DMS114 treated with DMSO at 0.1 percent for 48 hours (cell line): Measurements from ENCODE around the gene EPHA6.
A peak's percentile ranks its signal among the peaks of the same experiment; 100 is the strongest.

ENCODE experiments used
- DNase-seq: peaks from one replicate; lab custom pipeline; 2025; ENCODE audit not compliant: unreplicated experiment; lab: John Stamatoyannopoulos, UW

The EPHA6 gene

GRCh38 chr3:97689111-97689510, 874.7 kb downstream of the EPHA6 start:
- DNase-seq = no peak

DNA sequence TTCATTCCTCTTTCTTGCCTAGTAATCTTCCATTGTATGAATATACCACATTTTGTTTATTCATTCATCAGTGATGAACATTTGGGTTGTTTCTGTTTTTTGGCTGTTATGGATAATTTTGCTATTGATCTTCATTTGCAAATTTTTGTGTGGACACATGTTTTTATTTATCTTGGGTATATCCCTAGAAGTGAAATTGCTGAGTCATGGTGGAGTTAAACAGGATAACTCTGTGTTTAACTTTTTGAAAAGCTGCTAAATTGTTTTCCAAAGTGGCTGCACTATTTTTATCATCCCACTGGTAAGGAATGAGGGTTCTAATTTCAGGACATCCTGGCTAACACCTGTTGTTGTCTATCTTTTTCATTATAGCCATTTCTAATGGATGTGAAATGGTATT, 875.6 kb downstream of the EPHA6 start:
- no peak for DNase-seq

- DNase-seq = no peak
These were observed 877.0 kb downstream of the EPHA6 start for GRCh38 chr3:97691354-97691753.

DNA sequence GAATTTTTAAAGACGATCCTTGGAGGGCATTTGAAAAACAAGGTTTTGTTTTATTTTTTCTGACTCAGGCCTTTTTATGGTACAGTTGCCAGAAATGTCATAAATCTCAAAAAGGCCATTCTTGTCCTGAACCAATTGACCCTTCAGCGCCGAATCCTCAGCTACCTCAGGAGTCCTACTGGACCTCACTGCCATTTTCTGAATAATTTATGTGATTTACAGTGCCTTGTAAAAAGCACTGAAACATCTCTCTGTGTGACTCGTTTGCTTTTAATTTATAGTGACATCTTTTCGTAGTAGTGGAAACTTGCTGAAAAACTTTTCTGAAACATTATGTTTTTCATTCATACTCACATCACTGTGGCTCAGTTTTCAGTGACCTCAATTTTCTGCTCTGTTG, 878.0 kb downstream of the EPHA6 start:
- DNase-seq = no peak

- DNase-seq = no peak
These were observed 878.4 kb downstream of the EPHA6 start for GRCh38 chr3:97692831-97693230.

DNA sequence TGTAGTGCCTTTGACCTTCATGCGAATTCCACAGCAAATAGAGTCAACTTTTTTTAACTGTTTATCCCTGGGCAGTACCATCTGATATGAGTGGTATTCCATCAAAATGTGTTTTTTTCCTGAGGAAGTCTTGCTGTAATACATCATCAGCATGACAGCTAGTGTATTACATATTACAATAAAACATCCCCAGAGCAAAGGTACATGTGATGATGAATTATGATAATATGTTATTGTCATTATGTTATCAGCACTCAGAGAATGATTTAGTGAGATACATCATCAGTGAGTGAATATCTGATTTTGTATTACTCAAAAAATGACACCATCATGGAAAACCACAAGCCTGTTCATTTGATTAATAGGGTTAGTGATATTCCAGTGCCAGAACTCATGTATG, 880.5 kb downstream of the EPHA6 start:
- DNase-seq = no peak

GRCh38 chr3:97698691-97699090, 884.3 kb downstream of the EPHA6 start:
- DNase-seq = no peak

- no peak for DNase-seq
These were observed 885.5 kb downstream of the EPHA6 start for GRCh38 chr3:97699889-97700288.

DNA sequence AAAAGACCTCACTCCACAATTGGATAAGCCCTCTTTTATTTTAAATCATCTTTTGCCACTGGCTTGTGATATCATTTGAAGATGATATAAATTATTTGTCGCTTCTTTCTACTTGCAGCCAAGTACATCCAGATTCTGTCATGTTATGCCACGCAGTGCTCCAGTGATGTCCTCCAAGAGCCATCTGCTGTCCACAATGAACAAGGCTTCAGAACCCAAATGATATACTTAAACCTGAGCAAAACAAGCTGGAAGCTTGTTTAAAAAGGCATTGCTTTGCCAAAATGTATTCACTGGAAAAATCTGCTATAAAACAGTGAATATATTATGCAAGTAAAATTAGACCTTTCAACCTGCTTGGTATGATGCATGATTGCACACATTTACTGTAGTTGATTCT, 891.4 kb downstream of the EPHA6 start:
- no peak for DNase-seq

GRCh38 chr3:97706226-97706625, 891.8 kb downstream of the EPHA6 start:
- DNase-seq = no peak

GRCh38 chr3:97711654-97712053, 897.3 kb downstream of the EPHA6 start:
- no peak for DNase-seq

- DNase-seq = no peak
These were observed 898.5 kb downstream of the EPHA6 start for GRCh38 chr3:97712919-97713318.

DNA sequence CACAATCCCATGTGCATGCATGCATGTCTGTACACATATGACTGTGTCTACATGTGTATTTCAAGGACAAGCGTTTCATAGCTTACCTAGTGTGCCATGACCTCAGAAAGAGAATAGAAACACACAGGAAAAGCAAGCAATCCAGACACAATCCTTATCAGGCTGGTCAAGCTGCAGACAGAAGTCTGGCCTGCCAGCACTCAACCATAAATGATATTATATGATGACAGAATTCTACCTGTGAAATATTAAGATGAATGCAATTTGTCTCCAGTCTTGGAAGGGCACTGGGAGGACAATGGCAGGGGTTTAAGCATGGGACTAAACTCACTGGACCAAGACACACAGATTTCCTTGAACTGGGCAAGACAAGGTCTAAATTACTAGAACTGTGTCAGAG, 899.2 kb downstream of the EPHA6 start:
- DNase-seq = no peak

- DNase-seq = peak; percentile 58
These were observed 904.9 kb downstream of the EPHA6 start for GRCh38 chr3:97719156-97719821.

DNA sequence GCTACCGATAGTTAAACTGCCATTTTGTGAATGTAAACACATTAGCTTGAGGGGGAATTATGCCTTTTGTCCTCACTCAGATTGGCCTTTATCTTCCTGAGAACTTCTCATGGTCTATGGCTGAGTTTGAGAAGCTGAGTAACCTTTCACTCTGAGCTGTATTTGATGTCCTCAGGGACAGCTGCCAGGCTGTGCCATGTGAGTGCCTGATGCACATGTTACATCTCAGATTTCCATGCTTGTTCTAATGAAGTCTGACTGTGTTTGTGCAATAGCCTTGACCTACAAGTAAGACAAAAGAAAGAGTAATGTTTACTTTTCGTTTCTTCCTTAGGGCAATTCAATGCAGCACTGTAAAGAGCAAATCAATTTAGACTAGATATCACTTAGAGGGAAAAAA, 906.0 kb downstream of the EPHA6 start:
- no peak for DNase-seq

DNA sequence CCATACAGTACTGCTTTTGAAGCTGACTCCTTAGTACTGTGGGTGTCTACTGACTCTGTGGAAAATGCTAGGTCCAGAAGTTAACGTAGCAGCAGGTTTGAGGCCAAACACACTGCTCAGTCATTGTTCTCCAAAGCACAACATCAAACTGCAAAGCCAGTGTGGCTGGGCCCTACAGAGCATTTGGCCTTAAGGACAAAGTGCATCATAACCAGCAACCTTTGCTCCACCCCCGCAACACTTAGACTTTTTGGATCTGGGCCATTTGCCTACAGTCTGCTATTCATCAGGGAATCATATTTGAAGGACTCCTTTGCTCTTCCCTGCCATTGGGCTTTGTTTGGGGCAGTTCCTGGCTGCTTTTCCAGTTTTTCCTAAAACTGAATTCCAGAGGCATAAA, 907.1 kb downstream of the EPHA6 start:
- DNase-seq = no peak

DNA sequence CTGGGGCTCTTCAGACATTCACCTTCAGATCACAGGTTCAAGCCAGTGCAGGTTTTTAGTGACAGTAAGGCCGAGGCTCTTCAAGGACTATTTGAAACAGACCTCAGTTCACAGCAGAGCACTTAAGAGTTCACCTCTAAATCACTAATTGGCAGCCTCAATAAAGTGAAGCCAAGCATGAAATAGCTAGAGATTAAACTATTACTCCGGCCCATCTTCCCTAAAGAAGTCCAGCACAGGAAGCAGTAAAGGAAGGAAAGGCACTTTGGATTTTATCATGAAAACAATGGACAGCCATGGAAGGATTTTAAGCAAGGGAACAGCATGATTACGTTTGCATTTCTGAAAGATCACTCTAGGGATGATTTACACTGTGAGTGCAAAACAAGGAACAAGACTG, 922.5 kb downstream of the EPHA6 start:
- DNase-seq = no peak

GRCh38 chr3:97738761-97739160, 924.4 kb downstream of the EPHA6 start:
- no peak for DNase-seq

- DNase-seq = no peak
These were observed 927.6 kb downstream of the EPHA6 start for GRCh38 chr3:97742036-97742435.

- DNase-seq = no peak
These were observed 929.9 kb downstream of the EPHA6 start for GRCh38 chr3:97744289-97744688.

GRCh38 chr3:97763586-97764406, 949.4 kb downstream of the EPHA6 start:
- DNase-seq = no peak

GRCh38 chr3:97764407-97765238, 950.2 kb downstream of the EPHA6 start, which contains the start of gene ARL6:
Gene ARL6 (plus strand): TSS chr3:97764758. CDS start chr3:97768108, 3,350 bp downstream.
- DNase-seq = peak; percentile 86
